Astrocyte of the cerebellum (primary cell): ENCODE results near the gene TAF7.

Experiments
- DNase-seq: peaks from one replicate; pipeline ENCODE4 v3.0.0-alpha.2; 2011; ENCODE audit warnings: low read depth
- H3K4me3 ChIP-seq: 2 replicates; pipeline ENCODE4 v1.5.1; 2011; ENCODE audit warnings: mild to moderate bottlenecking, low read depth, low read length, moderate library complexity
- CTCF ChIP-seq: IDR thresholded peaks from 2 replicates; pipeline ENCODE4 v1.5.1; 2012; ENCODE audit warnings: low read length, low read depth, moderate library complexity, mild to moderate bottlenecking; ENCODE audit errors: missing control alignments
- in situ Hi-C: cut with HindIII; loops from 2 replicates; pipeline ENCODE4 v1.10.0; 2017; ENCODE audit warnings: low sequenced_read_pairs

TAF7 gene

DNA sequence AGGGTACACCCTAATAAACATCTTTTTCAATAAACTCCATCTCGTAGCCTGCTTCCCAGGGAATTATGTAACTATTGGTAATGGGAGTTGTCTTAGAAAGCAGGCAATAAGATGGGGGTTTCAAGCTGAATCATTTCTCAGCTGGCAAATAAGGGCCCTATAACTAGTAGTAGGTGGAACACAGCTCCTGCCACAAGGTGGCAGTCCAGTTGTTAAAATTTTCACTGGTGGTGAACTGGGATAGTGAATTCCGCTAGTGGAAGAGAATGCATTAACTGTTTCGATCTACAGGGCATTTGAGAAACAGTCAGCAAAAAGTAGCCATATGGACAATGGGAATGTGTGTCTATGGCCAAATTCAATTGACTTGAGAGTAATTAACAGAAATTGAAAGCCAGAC is 47.7 kb downstream of the TAF7 start:
- in situ Hi-C loops, result no loop called here
- no peak for DNase-seq
- H3K4me3 ChIP-seq, result no peak overlapping the region
- TF ChIP-seq CTCF, result no peak

DNA sequence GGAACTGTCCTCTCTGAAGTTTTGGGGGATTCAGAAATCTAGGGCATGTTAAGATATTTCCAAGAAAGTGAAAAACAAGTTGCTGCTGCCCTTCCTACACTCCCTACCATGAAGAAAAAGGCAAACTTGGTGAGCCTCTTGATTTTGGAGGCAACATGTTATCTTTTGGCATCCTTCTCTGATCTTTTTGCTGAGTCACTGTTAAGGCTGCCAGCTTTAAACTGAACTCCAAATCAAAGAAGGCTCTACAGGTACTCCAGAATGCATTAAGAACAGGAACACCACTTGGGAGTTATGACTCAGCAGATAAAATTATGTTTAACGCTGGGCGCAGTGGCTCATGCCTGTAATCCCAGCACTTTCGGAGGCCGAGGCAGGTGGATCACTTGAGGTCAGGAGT is 51.4 kb downstream of the TAF7 start:
- TF ChIP-seq CTCF, result no peak
- in situ Hi-C loops, result no loop called here
- DNase-seq, result no peak

More for the DNA sequence above, 51.4 kb downstream of the TAF7 start:
- no peak overlapping the region for H3K4me3 ChIP-seq
